SJCRH30 (cell line): Measurements from ENCODE around the gene ARHGAP21. TPM values are rescaled to one million over a fixed set of nuclear protein-coding genes. Genes with fewer than 3 reads are reported as not detected.
A peak's percentile ranks its signal among the peaks of the same experiment; 100 is the strongest.

Experiments used
- DNase-seq, 2 experiments: peaks; one replicate each; pipeline ENCODE4 v3.0.0-alpha.2; 2015 to 2020
- H3K27ac ChIP-seq: fragments of 250-450 bp; sonication (Bioruptor Pico); 2 replicates; pipeline ENCODE4 v1.5.1; 2020; ENCODE audit warnings: mild to moderate bottlenecking, moderate library complexity
- H3K27me3 ChIP-seq: fragments of 250-450 bp; sonication (Bioruptor Pico); 2 replicates; pipeline ENCODE4 v1.5.1; 2020; ENCODE audit warnings: mild to moderate bottlenecking, moderate library complexity
- H3K36me3 ChIP-seq: fragments of 250-450 bp; sonication (Bioruptor Pico); 2 replicates; pipeline ENCODE4 v1.5.1; 2020; ENCODE audit warnings: mild to moderate bottlenecking, moderate library complexity
- H3K4me1 ChIP-seq: fragments of 250-450 bp; sonication (Bioruptor Pico); 2 replicates; pipeline ENCODE4 v1.5.1; 2020; ENCODE audit warnings: mild to moderate bottlenecking, moderate library complexity
- H3K4me3 ChIP-seq: fragments of 250-450 bp; sonication (Bioruptor Pico); 2 replicates; pipeline ENCODE4 v1.5.1; 2020; ENCODE audit warnings: mild to moderate bottlenecking, moderate library complexity
- H3K9me3 ChIP-seq: fragments of 250-450 bp; sonication (Bioruptor Pico); replicated peaks from 2 replicates; pipeline ENCODE4 v1.5.1; 2020; ENCODE audit warnings: mild to moderate bottlenecking, moderate library complexity
- total RNA-seq: library from RNA; depleted of rRNA; stranded (reverse); fragments of >200 nt; shearing (Covaris generic); gene quantifications from 2 replicates; pipeline ENCODE4 v1.2.3, GENCODE V29; 2014

ARHGAP21 gene
- total RNA-seq, 1 experiment from 2014 or later: 48.7 TPM

DNA sequence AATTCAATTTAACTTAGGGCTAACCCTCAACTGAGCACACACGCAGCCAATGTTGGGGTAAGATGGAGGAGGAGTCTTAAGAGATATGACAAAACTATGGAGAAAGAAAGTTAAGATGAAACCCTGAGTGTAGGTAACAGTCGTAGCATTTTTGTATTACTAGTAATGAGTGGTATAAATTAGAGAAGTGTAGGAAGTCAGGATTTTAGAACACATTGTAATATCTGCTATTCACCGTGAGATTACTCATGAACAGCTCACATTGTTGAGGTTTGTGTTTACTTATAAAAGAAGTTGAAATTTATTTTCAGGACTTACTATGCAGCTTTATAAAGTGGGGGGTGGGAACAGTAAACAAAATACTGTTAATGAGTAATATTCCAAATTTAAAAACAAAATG is 107.2 kb downstream of the ARHGAP21 start:
- DNase-seq: no peak
- Histone ChIP-seq H3K9me3 (no peaks in the 10 kb centered on the region), H3K36me3 (no peaks in the 10 kb centered on the region), H3K4me1 (no peaks in the 10 kb centered on the region), H3K27ac (no peak overlapping the region), H3K4me3 (no peak overlapping the region), H3K27me3 (no peaks in the 10 kb centered on the region)

- H3K27ac ChIP-seq: no peak overlapping the region
- no peaks in the 10 kb centered on the region for H3K9me3 ChIP-seq
- no peak overlapping the region for H3K4me3 ChIP-seq
- DNase-seq: no peak
- H3K4me1 ChIP-seq: no peaks in the 10 kb centered on the region
- H3K27me3 ChIP-seq: no peaks in the 10 kb centered on the region
- peaks cover 12% of the 10 kb centered on the region for H3K36me3 ChIP-seq
These were observed 117.7 kb downstream of the ARHGAP21 start for GRCh38 chr10:24606021-24606420.

- Histone ChIP-seq H3K9me3 (no peaks in the 10 kb centered on the region), H3K27me3 (no peaks in the 10 kb centered on the region), H3K27ac (no peak overlapping the region), H3K36me3 (peaks cover 10% of the 10 kb centered on the region), H3K4me1 (no peaks in the 10 kb centered on the region), H3K4me3 (no peak overlapping the region)
- DNase-seq: no peak
These were observed 118.5 kb downstream of the ARHGAP21 start for GRCh38 chr10:24605141-24605540.

DNA sequence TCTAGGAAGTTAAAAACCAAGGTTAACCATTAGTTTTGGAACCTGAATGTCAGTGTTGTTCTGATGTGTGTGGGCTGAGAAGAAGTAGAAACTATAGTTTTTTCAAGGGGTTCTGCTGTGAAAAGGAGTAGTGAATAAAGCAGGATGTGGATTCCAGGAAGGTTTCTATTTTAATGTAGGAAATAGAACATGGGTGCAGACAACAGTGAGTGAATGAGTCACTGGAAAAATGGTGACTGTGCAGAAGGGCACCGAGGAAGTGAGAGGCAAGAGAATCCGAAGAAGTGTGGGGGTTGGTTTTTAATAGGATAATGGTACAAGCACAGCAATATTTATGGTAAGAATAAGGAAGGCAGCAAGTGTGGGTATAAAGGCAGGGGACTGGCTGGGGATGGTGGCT is 120.4 kb downstream of the ARHGAP21 start:
- Histone ChIP-seq H3K4me1 (no peaks in the 10 kb centered on the region), H3K4me3 (no peak overlapping the region), H3K9me3 (no peaks in the 10 kb centered on the region), H3K27me3 (no peaks in the 10 kb centered on the region), H3K36me3 (peaks cover 10% of the 10 kb centered on the region), H3K27ac (no peak overlapping the region)
- DNase-seq: no peak

DNA sequence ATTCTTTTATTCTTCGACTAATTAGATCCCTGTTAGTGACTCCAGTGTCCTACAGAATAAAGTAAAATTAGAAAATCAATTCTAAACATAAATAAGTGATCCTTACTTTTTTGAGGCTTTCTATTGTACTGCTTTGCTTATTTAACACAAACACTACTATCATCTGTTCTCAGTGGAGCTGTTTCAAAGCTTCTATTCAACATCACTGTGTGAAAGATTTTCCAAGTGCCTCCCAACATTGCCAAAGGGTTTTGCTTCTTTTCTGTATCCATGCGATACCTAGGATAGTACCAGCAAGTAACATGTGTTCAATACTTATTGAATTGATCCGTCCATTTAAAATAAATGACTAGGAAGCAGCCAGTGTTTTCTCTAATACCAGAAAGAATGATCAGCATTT is 125.7 kb downstream of the ARHGAP21 start:
- no peaks in the 10 kb centered on the region for H3K27me3 ChIP-seq
- H3K27ac ChIP-seq: no peak overlapping the region
- peaks cover 26% of the 10 kb centered on the region for H3K36me3 ChIP-seq
- no peak overlapping the region for H3K4me3 ChIP-seq
- 0 out of 2 replicates have a peak, but pooled peaks cover 3% of the 10 kb centered on the region for H3K4me1 ChIP-seq
- H3K9me3 ChIP-seq: no peaks in the 10 kb centered on the region
- DNase-seq: no peak

DNA sequence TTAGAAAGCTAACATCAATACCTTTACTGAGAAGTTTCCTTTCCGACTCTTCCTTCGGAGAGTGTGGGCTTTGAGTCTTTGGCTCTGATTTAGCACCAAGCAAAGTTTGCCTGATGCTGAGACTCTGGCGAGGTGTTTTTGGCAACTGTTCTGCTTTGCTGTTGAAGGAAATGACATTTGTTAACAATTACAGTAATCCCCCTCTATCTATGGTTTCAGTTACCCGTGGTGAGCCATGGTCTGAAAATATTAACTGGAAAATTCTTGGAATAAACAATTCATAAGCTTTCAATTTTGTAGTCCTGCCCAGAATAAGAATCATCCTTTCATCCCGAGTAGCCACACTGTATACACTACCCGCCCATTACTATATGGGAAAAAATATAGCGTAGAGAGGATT is 126.3 kb downstream of the ARHGAP21 start:
- no peaks in the 10 kb centered on the region for H3K9me3 ChIP-seq
- H3K27me3 ChIP-seq: no peaks in the 10 kb centered on the region
- H3K4me3 ChIP-seq: no peak overlapping the region
- DNase-seq: peak in 1 of 2 experiments; percentile 26
- 0 out of 2 replicates have a peak, but pooled peaks cover 3% of the 10 kb centered on the region for H3K4me1 ChIP-seq
- H3K36me3 ChIP-seq: peaks cover 26% of the 10 kb centered on the region
- no peak overlapping the region for H3K27ac ChIP-seq

DNA sequence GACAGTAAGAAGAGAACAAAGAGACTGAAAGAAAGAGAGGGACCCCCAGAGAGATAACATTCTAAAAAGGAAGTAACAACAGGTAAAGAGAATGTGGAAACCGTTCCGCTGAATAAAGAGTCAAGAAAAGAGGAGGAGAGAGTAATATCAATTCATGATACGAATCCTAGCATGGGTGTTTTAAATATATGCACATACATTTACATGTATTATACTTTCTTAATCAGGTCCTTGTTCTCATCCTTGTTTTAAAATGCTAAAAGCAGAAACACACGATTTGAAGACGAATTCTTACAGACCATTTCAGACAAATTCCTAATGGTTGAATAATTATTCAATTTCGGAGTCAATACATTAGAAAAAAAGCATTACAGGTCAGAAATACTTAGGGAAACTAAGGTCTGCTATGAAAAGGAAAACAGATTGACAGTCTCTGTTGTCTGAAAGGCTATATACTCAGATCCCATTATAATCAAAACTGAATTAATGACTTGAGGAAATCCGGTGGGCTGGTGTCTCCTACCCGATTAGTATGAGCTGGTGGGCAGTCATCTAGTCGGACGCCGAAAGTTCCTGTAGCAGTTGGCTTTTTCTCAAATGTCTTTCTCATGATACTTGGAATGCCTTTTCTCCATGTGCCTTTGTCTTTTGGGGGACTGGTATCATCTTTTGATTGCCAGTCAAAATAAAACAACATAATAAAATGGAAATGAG is 127.3 kb downstream of the ARHGAP21 start:
- Histone ChIP-seq H3K4me1 (0 out of 2 replicates have a peak, but pooled peaks cover 3% of the 10 kb centered on the region), H3K36me3 (peaks cover 32% of the 10 kb centered on the region)
- DNase-seq: no peak

GRCh38 chr10:24590697-24591457 is 132.8 kb downstream of the ARHGAP21 start:
- Histone ChIP-seq H3K4me3 (no peak overlapping the region), H3K27ac (no peak overlapping the region), H3K9me3 (no peaks in the 10 kb centered on the region), H3K36me3 (peaks cover 31% of the 10 kb centered on the region), H3K27me3 (no peaks in the 10 kb centered on the region), H3K4me1 (no peaks in the 10 kb centered on the region)
- DNase-seq: no peak

More for the DNA sequence above, 127.3 kb downstream of the ARHGAP21 start:
- Histone ChIP-seq H3K27ac (no peak overlapping the region), H3K27me3 (no peaks in the 10 kb centered on the region), H3K9me3 (no peaks in the 10 kb centered on the region), H3K4me3 (no peak overlapping the region)

DNA sequence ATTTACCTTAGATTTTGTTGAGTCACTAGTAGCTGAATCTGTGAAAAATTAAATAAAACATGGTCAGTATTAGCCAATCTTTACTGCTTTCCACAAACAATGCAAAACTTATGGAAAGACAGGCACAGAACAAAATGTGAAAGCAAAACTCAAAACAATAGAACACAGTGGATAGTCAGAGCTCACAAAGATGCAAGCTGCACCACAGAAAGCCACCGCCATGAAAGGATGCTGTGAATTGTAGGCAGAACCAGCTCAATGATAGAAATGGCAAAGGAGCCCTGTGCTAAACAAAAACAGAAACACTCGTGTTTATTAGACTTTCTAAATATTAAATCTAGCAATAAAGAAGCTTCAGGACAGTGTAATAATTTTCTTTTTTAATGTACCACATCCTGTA is 134.4 kb downstream of the ARHGAP21 start:
- H3K36me3 ChIP-seq: peaks cover 24% of the 10 kb centered on the region
- H3K4me1 ChIP-seq: no peaks in the 10 kb centered on the region
- DNase-seq: no peak
- no peaks in the 10 kb centered on the region for H3K9me3 ChIP-seq
- no peak overlapping the region for H3K27ac ChIP-seq
- H3K4me3 ChIP-seq: no peak overlapping the region
- no peaks in the 10 kb centered on the region for H3K27me3 ChIP-seq

DNA sequence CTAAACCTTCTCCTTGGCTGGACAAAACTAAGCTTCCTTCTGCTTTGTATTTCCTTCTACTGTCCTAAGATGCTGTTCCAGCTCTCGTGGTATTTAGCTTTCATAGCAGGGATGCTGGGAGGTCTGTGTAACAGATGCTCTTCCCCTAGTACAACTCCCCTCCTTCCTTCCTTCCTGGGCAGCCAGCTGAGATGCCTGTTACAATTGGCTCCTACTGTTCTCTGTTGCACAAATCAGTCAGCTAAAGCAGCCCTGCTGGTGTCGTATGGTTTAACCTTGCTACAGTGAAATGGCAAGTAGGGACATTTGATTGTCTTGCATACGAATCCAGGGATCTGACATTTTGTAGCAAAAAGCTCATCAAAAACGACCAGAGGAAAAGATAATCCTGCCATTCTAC is 143.8 kb downstream of the ARHGAP21 start:
- no peak for DNase-seq
- H3K9me3 ChIP-seq: no peaks in the 10 kb centered on the region
- H3K4me1 ChIP-seq: no peaks in the 10 kb centered on the region
- H3K27me3 ChIP-seq: no peaks in the 10 kb centered on the region
- H3K36me3 ChIP-seq: no peaks in the 10 kb centered on the region
- no peak overlapping the region for H3K27ac ChIP-seq
- H3K4me3 ChIP-seq: no peak overlapping the region

- Histone ChIP-seq H3K9me3 (no peaks in the 10 kb centered on the region), H3K27me3 (no peaks in the 10 kb centered on the region), H3K4me1 (no peaks in the 10 kb centered on the region), H3K36me3 (no peaks in the 10 kb centered on the region), H3K4me3 (no peak overlapping the region), H3K27ac (no peak overlapping the region)
- no peak for DNase-seq
These were observed 144.2 kb downstream of the ARHGAP21 start for GRCh38 chr10:24579448-24579847.

DNA sequence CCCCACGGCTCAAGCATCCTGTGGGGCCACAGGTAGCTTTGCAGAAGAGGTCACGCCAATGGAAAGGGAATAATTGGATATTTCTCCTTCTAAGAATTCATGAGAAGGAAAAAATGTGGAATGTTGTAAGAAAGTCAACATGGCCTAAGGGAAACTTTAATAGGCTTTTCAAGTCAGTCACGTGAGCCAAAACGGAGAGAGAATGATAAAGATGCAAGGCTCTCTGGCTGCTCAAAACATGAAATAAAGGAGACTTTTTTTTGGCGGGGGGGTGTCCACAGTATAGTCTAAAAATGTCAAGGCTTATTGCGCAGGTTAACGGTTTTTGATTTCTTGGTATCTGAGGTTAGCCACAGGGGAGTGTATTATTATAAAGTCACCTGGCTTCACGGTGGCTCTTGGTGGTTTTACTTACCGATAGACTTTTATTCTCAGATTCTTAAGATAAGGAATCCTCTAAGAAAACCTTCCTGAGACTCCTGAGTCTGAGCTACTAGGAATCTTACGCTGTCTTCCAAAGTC is 148.1 kb downstream of the ARHGAP21 start:
- Histone ChIP-seq H3K36me3 (no peaks in the 10 kb centered on the region), H3K27ac (no peak overlapping the region), H3K4me3 (no peak overlapping the region), H3K9me3 (no peaks in the 10 kb centered on the region), H3K27me3 (no peaks in the 10 kb centered on the region), H3K4me1 (no peaks in the 10 kb centered on the region)
- no peak for DNase-seq

DNA sequence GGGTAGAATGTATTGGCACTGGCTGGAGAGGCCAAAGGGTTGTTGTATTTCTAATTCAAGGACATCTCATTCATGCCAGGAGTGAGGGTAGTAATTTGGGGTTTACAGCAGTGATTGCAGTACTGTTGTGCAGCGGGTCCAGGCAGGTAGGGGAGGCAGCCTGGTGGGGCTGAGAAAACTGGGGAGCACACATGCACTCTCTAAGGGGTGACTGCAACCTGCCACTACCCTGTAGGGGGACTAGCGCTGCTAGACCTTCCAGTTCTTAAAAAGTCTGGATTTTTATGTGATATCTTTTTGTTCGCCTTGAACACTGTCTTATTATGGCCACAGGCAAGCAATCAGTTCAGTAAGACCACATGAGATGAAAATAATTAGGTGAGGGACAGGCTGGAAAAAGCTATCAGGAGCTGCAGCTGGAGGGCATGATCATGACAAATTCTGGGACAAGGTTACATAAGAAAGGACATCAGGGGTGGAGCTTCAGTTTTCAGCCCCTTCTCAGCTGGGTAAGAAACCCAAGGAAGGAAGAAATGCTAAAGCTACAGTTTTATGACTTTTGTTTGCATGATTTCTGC is 149.0 kb downstream of the ARHGAP21 start:
- Histone ChIP-seq H3K27ac (no peak overlapping the region), H3K36me3 (no peaks in the 10 kb centered on the region), H3K4me3 (no peak overlapping the region), H3K27me3 (no peaks in the 10 kb centered on the region), H3K9me3 (no peaks in the 10 kb centered on the region), H3K4me1 (no peaks in the 10 kb centered on the region)
- DNase-seq: no peak

DNA sequence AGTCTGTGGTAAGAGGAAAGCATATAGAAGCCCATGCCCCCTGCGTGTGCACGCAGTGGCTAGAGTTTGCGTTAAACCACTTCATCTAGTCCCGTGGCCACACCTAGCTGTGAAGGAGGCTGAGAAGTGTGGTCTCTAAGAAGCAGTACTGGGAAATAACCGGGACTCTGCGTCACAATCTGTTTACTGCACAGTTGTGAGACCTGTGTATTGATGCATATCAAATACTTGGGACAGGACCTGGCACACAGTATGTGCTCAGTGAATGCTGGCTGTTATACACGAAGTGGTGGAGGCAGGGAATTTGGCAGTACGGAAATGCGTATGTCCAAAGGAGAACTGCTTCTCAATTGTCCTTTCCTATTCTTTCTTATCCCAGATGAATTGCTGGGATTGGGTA is 149.5 kb downstream of the ARHGAP21 start:
- Histone ChIP-seq H3K4me3 (no peak overlapping the region), H3K9me3 (no peaks in the 10 kb centered on the region), H3K27me3 (no peaks in the 10 kb centered on the region), H3K4me1 (no peaks in the 10 kb centered on the region), H3K36me3 (no peaks in the 10 kb centered on the region), H3K27ac (no peak overlapping the region)
- DNase-seq: no peak

DNA sequence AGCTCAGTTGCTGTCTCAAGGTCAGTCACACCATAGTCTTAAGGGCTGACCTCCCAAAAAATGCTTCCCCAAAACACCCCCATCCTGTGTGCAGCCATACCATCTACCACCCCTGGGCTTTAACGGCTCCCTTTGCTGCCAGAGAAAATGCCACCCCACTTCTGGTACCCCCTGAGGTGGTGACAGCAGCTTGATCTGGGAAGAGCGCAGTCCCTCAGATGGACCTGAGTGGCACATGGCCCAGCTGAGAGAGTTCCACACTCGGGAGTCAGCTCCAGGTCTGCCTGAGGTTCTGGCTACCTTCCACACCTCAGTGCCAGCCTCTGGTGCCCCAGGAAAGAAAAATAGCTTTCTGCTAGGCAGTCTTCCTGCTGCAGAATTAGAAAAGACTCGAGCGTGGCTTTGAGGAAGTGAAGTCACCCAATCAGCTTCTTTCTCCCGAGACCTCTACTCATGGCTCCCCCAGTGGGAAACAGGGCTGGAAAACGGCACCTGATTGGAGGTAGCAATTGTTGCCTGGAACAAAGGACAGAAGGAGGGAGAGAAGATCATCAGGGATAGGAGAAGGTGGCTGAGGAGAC is 151.7 kb downstream of the ARHGAP21 start:
- no peaks in the 10 kb centered on the region for H3K4me1 ChIP-seq
- H3K36me3 ChIP-seq: no peaks in the 10 kb centered on the region
- H3K27ac ChIP-seq: no peak overlapping the region
- H3K4me3 ChIP-seq: no peak overlapping the region
- no peak for DNase-seq
- no peaks in the 10 kb centered on the region for H3K9me3 ChIP-seq
- H3K27me3 ChIP-seq: no peaks in the 10 kb centered on the region
